ENCODE measurements around the gene LMCD1.

Gene LMCD1

GRCh38 chr3:8506571-8507061 is 5.0 kb downstream of the LMCD1 start:
- DNase-seq = no peak

DNA sequence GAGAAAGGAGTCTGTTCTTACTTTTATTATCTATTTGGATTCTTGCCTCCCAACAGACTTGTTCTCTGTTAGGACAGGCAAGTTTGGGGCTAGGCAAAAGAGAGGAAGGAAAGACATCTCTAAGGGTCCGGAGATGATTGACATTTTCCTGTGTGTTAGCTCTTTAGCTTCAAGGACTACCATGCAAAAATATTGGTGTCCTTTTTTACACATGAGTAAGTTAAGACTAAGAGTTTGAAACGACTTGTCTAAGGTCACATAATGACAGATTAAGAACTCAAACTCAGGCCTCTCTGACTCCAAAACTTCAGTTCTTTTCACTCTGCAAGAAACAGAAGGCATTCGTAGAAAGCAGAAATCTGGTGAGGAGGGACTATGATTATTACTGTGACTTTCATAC is 5.9 kb downstream of the LMCD1 start:
- DNase-seq = no peak

GRCh38 chr3:8509961-8510360 is 8.3 kb downstream of the LMCD1 start:
- no peak for DNase-seq

DNA sequence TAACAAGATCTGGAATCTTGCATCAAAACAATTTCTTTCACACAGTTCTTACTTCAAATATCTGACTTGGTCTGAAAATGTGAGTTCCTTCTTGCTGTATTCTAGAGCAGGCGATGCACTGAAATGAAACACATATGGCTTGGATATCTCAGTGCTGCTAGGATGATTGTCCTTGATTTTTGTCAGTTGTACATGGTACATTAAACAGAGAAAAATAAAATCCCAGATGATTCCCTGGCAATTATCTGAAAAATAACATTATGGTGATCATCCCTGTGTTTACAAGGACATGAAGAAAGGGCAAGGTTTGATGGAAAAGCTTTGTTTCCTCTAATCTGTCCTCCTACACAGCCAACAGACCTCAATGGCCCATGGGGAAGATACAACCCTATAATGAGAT is 10.6 kb downstream of the LMCD1 start:
- no peak for DNase-seq

- no peak for DNase-seq
Measured at GRCh38 chr3:8516047-8516661, 14.5 kb downstream of the LMCD1 start.

- no peak for DNase-seq
Measured at GRCh38 chr3:8516783-8517182, 15.2 kb downstream of the LMCD1 start.

- DNase-seq = no peak
Measured at GRCh38 chr3:8517487-8517886, 15.9 kb downstream of the LMCD1 start.

GRCh38 chr3:8518138-8518537 is 16.5 kb downstream of the LMCD1 start:
- no peak for DNase-seq

DNA sequence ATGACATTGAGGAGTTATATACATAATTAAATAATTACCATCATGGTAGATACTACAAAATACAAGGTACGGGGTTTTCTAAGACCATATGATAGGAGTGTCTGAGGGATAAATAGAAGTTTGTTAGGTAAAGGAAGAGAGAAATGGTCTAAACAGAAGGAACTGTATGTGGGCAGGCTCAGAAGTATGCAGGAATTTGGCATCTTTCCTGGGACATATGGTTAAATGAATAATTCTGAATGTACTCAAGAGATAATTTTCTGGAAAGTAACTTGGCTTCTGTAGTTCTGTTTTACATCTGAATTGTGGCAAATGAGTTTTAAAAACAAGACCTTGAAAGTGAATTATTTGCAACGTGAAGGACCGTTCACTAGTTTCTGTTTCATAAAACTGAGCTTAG is 17.5 kb downstream of the LMCD1 start:
- DNase-seq = no peak

- no peak for DNase-seq
Measured at GRCh38 chr3:8519774-8520448, 18.3 kb downstream of the LMCD1 start.

- DNase-seq = no peak
Measured at GRCh38 chr3:8520816-8521403, 19.3 kb downstream of the LMCD1 start.

GRCh38 chr3:8523041-8523440 is 21.4 kb downstream of the LMCD1 start:
- DNase-seq = no peak

- no peak for DNase-seq
Measured at GRCh38 chr3:8524249-8524648, 22.6 kb downstream of the LMCD1 start.

DNA sequence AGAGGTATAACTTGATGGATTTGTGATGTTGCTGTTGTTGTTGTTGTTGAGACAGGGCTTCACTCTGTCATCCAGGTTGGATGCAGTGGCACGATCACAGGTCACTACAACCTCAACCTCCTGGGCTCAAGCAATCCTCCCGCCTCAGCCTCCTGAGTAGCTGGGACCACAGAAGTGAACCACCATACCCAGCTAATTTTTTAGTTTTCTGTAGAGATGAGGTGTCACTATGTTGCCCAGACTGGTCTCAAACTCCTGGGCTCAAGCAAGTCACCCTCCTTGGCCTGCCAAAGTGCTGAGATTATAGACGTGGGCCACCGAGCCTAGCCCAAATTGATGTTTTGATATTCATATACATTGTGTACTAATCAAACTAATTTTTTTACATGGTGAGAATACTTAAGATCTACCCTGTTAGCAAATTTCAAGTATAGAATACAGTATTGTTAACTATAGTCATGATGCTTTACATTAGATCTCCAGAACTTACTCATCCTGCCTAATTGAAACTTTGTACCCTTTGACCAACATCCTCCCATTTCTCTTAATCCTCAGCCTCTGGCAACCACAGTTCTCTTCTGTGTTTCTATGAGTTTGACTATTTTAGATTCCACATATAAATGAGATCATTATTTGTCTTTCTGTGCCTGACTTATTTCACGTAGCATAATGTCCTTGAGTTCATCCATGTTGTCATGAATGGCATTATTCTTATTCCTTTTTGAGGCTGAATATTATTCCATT is 23.2 kb downstream of the LMCD1 start:
- no peak for DNase-seq

DNA sequence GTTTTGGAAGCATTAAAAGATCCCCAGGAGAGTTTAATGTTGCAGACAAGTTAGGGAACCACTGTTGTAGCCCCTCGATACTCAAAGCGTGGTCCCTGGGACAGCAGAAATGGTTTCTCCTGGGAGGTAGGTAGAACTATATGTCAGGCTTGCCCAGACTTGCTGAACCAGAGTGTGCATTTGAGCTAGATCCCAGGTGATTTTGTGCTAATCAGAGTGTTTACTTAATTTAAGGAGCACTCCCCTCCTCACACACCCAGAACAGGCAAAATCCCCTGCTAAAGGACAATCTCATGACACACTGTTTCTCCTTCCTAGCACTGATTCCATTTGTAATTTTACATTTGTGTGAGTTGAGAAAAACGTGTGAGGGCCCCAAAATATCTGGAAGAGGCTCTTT is 24.3 kb downstream of the LMCD1 start:
- DNase-seq = no peak

DNA sequence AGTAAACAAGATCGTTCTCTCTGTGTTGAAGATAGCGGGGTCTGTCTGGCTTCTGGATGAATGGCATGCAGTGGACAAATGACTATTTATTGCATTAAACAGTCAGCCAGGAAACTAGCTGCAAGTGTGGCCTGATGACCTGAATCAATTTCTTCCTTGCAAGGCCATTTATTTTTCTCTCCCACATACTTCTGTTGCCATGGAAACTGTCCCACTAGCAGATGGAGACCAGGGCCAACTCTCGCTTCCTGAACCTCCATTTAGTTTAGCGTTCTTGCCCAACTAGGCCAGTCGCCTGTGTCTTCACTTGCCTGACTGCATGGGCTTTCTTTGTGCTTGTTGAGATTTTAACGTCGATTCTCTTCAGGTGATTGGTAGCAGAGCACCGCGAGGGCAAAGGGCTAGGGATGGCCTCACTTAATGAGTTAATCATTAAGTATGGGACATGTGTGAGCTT is 27.6 kb downstream of the LMCD1 start:
- no peak for DNase-seq

DNA sequence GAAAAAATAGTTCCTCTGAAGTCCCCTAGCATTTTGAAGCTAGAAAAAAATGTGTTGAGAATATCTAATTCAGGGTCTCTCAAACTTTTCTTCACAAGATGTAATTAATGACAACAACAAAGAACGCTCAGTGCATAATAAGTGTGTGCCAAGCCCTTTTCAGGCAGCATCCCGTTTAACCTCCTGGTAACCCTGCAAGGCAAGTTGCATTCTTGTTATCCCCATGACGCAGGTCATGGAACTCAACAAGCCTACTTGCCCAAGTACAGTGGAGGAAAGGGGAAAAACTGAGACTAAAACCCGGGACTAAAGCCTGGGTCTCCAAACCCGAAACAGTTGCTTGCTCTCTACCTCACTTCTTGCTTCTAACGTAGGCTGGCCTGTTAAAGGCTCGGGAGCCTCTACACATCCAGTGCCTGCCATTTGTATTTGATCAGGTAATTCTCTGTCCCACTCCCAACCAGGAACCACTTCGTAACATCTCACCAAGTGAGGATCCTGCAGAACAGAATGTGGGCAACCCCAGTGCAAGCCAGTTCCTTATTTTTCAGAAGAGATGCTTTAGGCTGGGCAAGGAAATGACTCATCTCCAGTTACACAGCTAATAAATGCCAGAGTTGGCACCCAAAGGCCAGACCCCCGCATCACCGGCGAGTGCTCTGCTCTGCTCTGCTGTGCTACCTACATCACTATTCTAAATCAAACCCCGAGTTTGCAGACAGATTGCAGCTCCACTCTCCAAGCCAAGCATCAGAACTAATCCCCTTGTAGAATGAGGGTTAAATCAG is 28.3 kb downstream of the LMCD1 start:
- no peak for DNase-seq

- no peak for DNase-seq
Measured at GRCh38 chr3:8530581-8530980, 29.0 kb downstream of the LMCD1 start.

DNA sequence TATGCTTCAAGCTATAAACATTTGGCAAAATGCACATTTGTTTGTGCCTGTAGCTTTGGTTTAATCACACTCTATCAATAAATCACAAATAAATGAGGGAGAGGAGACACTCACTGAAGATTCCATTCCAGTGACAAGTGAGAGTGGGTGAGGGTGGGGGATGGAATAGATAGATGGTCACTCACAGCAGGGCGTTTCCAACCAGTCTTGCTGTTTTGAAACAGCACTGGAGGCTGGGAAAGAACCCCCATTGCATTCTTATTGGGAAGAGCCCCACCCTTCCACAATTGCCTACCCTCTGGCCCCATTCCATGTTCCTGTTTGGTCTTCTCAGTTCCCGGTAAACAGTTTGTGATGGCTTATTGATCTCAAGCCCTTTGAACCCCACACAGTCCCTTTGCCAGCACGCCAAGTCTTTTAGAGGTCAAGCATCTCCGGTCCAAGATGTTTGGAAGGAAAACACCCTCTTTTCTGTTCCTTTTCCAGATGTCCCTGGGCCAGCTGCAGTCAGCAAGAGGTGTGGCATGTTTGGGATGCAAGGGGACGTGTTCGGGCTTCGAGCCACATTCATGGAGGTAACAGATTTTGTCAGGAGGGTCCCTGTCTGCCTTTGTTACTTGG is 30.7 kb downstream of the LMCD1 start:
- DNase-seq = no peak

DNA sequence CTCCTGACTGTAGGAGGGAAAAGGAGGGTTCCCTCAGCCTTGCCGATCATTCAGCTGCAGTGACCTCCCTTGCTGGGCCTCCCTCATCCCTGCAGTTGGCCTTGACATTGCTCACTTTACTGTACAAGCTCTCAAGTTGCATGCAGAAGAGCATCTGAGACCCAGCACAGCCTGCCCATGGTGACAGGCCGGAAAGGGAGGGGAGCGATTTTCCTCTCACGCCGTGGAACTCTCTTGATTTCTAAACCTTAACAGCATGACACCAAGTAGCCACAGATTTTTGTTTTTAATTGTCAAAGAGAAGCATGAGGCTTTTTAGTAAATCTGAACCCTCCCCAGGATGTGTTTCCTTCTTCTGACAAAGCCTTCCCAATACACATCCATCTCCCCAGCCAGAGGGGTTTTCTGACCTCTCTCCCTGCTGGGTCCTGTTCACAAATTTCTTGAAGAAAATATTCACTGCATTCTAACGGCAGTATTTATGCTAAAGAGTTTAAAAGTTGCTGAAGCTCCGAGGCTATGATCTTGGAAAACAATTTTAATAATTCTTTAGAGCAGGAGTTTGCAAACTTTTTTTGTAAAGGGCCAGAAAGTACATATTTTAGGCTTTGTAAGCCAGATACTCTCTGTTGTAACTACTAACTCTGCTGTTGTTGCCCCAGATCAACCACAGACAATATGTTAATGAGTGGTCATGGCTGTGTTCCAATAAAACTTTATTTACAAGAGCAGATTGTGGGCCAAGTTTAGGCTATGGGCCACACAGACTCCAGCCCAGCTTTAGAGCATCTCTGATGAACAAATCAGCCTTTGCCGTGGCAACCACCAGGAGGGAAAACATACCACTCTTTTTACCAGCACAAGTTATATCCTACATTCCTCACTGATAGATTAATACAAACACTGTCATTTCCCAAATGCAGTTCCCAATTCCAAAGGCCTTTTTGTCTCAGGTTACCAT is 34.8 kb downstream of the LMCD1 start:
- DNase-seq = no peak

- no peak for DNase-seq
Measured at GRCh38 chr3:8537440-8537839, 35.8 kb downstream of the LMCD1 start.

All from NCI-H510A treated with DMSO at 0.1 percent for 48 hours (cell line).